AG04449 (cell line): ENCODE measurements around the gene TMEM150A.
A peak's percentile ranks its signal among the peaks of the same experiment; 100 is the strongest.

Source experiments
- CTCF ChIA-PET: fragments of 350-600 bp; formaldehyde crosslinking; extraction: SDS; loops from one replicate; lab custom pipeline; 2021; ENCODE audit warnings: antibody characterized with exemption; lab: Yijun Ruan, JAX
- POLR2A ChIA-PET: fragments of 400-600, 350-600 bp; formaldehyde crosslinking; extraction: SDS; loops from one replicate; lab custom pipeline; 2020; ENCODE audit warnings: antibody characterized with exemption, inconsistent platforms; lab: Yijun Ruan, JAX
- DNase-seq: peaks from one replicate; pipeline ENCODE4 v3.0.0-alpha.2; 2010; ENCODE audit warnings: low read depth, low spot score
- H3K4me3 ChIP-seq: 2 replicates; pipeline ENCODE4 v1.5.1; 2011; ENCODE audit warnings: low read depth, mild to moderate bottlenecking, control low read depth, low read length
- CTCF ChIP-seq: IDR thresholded peaks from one replicate; pipeline ENCODE4 v1.5.1; 2011; ENCODE audit warnings: mild to moderate bottlenecking, moderate library complexity, low read length, control low read depth, inconsistent platforms; ENCODE audit not compliant: insufficient read depth; ENCODE audit errors: missing control alignments

Gene TMEM150A

GRCh38 chr2:85601771-85602475 is 575 bp downstream of the TMEM150A start:
- POLR2A ChIA-PET = interaction anchor here (1.2 to 3.8 kb wide), 3 partner anchors 10 to 52 kb away, joined by 4 to 15 read pairs (median 5); partner anchors contain the start of gene C2orf68

GRCh38 chr2:85600951-85601770 is 1.3 kb downstream of the TMEM150A start:
- CTCF ChIA-PET = interaction anchor here (1.0 to 1.3 kb wide), 2 partner anchors 50 to 180 kb away, joined by 4 read pairs; no protein-coding TSS in a partner anchor
- H3K4me3 ChIP-seq = peak overlapping the region; percentile 99
- DNase-seq = no peak
- POLR2A ChIA-PET = interaction anchor here (0.5 to 3.8 kb wide), 4 partner anchors 11 to 62 kb away, joined by 3 to 15 read pairs (median 4); partner anchors contain the start of genes C2orf68 and MAT2A
- no peak for TF ChIP-seq CTCF

More at GRCh38 chr2:85601771-85602475, 575 bp downstream of the TMEM150A start:
- TF ChIP-seq CTCF = no peak
- peak overlapping the region; percentile 99 for H3K4me3 ChIP-seq
- DNase-seq = no peak
- CTCF ChIA-PET = interaction anchor here (1.3 kb wide), 1 partner anchor 51 kb away, joined by 4 read pairs; no protein-coding TSS in a partner anchor

- TF ChIP-seq CTCF = no peak
- no peak overlapping the region for H3K4me3 ChIP-seq
- ChIA-PET CTCF (interaction anchor here (1.0 to 1.3 kb wide), 2 partner anchors 49 to 179 kb away, joined by 4 read pairs; no protein-coding TSS in a partner anchor), POLR2A (interaction anchor here (0.5 to 3.8 kb wide), 4 partner anchors 10 to 61 kb away, joined by 3 to 15 read pairs (median 5); partner anchors contain the start of gene MAT2A)
- DNase-seq = no peak
These were observed 2.3 kb downstream of the TMEM150A start for GRCh38 chr2:85600235-85600575.

GRCh38 chr2:85599468-85600234 is 2.8 kb downstream of the TMEM150A start:
- H3K4me3 ChIP-seq = no peak overlapping the region
- ChIA-PET CTCF (interaction anchor here (1.0 kb wide), 1 partner anchor 179 kb away, joined by 4 read pairs; no protein-coding TSS in a partner anchor), POLR2A (interaction anchor here (0.6 to 3.8 kb wide), 4 partner anchors 10 to 61 kb away, joined by 3 to 15 read pairs (median 4); partner anchors contain the start of gene MAT2A)
- no peak for TF ChIP-seq CTCF
- no peak for DNase-seq

- ChIA-PET CTCF (no interaction called here), POLR2A (interaction anchor here (1.3 kb wide), 1 partner anchor 13 kb away, joined by 3 read pairs; no protein-coding TSS in a partner anchor)
- no peak for TF ChIP-seq CTCF
- DNase-seq = no peak
- no peak overlapping the region for H3K4me3 ChIP-seq
These were observed 3.7 kb downstream of the TMEM150A start for GRCh38 chr2:85598594-85599340.
